DMS 273 (cell line): Measurements from ENCODE around the gene HAAO.
"Not testable (repeated sequence)": the region's sequence is repeated elsewhere in the genome, so short reads cannot be mapped to it uniquely, and the experiment has no call there.

Experiments used
- DNase-seq: peaks from one replicate; lab custom pipeline; 2025; ENCODE audit not compliant: unreplicated experiment; lab: John Stamatoyannopoulos, UW

HAAO gene

DNA sequence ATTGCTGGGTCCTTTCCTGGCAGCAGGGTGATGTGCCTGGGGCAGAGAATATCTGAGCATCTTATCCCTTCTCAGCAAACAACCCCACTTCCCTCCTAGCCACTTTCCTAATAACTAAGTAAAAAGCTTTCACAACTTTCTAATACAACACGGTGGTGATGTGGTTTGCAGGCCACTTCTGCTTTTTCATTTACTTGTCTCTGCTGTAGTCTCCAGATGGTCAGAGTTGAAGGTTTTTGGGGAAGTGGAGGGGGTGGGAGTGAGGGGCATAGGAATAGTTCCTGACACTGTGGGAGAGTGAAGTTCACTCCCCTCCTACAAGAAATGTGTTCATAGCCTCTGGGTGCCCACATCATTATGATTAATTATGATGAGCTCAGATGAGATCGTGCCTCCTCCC lies 40.1 kb downstream of the HAAO start:
- no peak for DNase-seq

DNA sequence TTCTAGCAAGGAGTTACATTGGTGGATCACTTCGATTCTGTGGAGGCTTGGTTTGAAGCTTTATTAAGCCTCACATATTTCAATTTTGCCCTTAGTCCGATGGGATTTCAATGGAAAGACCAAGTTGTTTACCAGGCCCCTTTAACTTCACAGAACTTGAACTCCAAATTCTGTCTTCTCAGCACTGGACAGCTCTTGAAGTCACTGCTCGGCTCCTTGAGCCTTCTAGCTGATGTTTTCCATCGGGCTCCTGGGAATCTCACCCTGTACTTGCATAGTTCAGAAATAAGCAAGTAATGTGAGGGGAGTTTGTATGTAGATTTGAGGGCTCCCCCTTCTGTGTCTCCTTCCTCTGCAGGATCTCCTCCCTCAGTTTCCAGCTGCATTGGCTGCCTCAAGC lies 43.5 kb downstream of the HAAO start:
- DNase-seq, result no peak

DNA sequence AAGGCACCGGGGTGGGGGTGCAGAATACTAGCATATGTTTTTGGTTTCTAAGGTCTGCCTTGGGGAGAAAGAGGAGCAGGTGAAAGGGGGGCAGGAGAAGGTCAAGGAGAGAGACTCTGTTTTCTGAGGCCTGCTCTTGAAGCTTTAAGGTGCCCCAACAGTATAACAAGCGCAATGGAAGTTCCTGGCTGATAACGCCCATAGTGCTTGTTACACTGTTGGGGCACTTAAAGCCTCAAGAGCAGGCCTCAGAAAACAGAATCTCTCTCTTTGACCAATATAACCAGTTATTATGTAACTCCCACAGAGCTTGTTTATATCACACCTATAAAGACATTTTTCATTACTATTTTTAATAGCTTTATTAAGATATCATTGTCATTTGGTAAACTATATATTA lies 45.0 kb downstream of the HAAO start:
- DNase-seq, result no peak

DNA sequence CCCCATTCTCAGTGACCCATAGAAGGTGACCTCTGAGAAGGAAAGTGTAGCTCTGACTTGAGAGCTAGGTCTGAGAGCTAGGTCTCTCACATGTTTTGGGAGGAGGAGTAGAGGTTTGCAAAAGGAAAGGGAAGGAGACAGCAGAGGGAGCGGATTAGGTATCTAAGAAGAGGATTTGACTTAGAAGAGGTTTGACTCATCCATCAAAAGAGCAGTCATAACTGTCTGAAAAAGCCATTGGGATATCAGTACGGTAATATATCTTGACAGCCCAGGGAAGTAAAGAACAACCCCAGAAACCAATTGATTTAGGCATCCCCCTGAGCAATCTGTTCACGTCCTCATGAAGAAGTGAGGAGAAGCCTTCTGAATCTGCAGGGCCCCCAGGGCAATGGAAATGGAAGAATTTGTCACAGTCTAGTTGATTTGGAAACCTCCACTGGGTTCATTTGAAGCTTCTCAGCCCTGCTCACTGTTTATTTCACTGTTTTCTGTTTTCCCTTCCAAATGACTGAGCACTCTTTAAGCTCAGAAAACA lies 47.8 kb downstream of the HAAO start:
- DNase-seq, result no peak

DNA sequence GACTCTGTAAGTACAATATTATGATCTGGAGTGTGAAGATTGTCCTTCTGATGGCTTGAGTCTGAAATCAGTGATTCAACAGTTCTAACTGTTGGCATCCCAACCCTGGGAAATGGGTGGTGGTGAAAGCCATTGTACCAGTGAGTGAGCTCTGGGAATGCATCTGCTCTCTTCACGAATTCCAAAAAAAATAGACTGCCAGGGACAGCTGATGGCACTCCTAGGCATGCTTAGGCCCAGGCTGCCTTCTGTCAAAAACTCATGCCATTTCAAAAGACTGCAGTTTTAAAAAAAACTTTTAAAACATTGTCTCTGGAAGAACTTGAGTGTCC lies 48.8 kb downstream of the HAAO start:
- no peak for DNase-seq

- DNase-seq, result no peak
These were observed 49.4 kb downstream of the HAAO start for GRCh38 chr2:42742740-42743658.

DNA sequence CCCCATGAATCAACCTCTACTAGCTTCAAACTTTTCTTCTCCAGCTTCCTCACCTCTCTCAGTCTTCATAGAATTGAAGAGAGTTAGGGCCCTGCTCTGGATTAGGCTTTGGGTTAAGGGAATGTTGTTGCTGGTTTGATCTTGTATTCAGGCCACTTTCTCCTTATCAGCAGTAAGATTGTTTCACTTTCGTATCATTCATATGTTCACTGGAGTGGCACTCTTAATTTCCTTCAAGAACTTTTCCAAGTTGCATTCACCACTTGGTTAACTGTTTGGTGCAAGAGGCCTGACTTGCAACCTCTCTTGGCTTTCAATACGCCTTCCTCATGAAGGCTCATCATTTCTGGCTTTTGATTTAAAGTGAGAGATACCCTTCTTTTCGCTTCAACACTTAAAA lies 51.2 kb downstream of the HAAO start:
- DNase-seq, result no peak

- no peak for DNase-seq
These were observed 55.6 kb downstream of the HAAO start for GRCh38 chr2:42736598-42737322.

GRCh38 chr2:42733852-42734251 lies 58.5 kb downstream of the HAAO start:
- no peak for DNase-seq

GRCh38 chr2:42731316-42731715 lies 61.1 kb downstream of the HAAO start:
- DNase-seq, result not testable (repeated sequence)

- DNase-seq, result no peak
These were observed 65.7 kb downstream of the HAAO start for GRCh38 chr2:42726680-42727079.

GRCh38 chr2:42725657-42726056 lies 66.7 kb downstream of the HAAO start:
- no peak for DNase-seq

- no peak for DNase-seq
These were observed 67.5 kb downstream of the HAAO start for GRCh38 chr2:42724886-42725285.

DNA sequence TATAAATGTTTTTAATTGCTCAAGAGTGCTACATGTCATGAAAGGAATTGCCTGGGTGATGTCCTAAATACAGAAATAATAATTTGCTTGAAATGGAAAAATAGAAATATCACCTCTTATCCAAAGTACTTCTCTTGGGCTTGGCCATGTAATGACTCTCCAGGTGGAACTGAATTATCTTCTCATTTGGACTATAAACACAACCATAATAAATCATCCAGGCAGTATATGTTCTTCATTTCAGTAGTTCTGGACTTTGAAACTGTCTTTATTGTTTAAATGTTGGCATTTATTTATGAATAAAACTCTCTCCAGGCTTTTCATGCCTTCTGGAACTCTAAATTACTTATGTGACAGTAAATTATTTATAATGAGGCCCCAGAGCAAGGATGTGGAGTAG lies 68.9 kb downstream of the HAAO start:
- DNase-seq, result no peak

- DNase-seq, result peak; percentile 46
These were observed 69.8 kb downstream of the HAAO start for GRCh38 chr2:42722320-42723190.

DNA sequence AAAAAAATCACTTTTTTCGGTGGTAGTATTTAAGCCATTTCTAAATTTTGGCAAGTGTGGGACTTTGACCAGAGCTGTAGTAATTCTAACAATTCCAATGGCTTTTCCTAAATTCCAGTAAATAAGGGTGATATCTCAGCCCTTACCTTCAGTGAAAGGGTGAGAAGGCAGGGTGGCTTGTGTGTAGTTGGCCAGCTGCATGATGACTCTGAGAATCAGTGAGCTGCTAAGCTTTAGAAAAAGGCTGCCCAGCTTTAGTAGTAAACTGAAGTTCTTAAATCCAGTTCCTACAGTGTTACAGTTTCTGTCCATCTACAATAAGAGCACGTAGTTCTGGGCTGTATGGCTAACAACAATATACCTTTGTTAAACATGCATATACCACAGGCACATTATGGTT lies 70.5 kb downstream of the HAAO start:
- DNase-seq, result no peak
